ENCODE results near the gene SSBP2.

DNA sequence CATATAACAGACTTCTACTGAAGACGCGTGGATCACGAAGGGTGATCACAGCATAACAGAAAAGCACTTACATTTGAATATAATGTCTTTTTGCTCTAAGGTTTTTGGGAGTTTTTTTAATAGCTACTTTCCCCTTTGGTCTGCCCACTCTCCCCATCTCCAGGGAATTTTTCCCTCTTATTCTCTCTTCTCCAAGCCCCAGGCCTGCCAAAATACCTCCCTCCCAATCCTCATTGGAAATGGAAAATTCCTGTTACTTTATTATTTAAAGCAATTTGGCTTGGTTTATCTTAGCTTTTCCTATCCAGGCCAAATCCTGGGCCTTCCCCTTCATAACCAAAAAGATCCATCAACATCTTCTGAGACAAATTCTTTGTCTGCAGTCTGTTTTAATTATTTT, 22.3 kb upstream of the SSBP2 start:
- no peak for TF ChIP-seq POLR2A (IDR thresholded peaks at IDR 0.05)
- no peak for TF ChIP-seq EP300 (IDR thresholded peaks at IDR 0.05)
- TF ChIP-seq CTCF (IDR thresholded peaks at IDR 0.05), result no peak
- TF ChIP-seq POLR2AphosphoS5 (IDR thresholded peaks at IDR 0.05), result no peak

All from suprapubic skin (tissue), 4 donors.